OCI-LY1 (cell line): ENCODE results near the gene CXXC5.

Experiments used
- H2AFZ ChIP-seq: fragments of 200-600 bp; sonication (generic), shearing (Covaris generic); 2 replicates; pipeline ENCODE4 v1.6.0; 2014; ENCODE audit warnings: antibody characterized with exemption, mild to moderate bottlenecking, low read length
- H3F3A ChIP-seq: fragments of 200-600 bp; sonication (generic), shearing (Covaris generic); 2 replicates; pipeline ENCODE4 v1.6.0; 2014; ENCODE audit warnings: mild to moderate bottlenecking, antibody characterized with exemption, low read length, moderate library complexity; ENCODE audit not compliant: insufficient read depth
- H3K27ac ChIP-seq: fragments of 200-600 bp; sonication (generic); 2 replicates; pipeline ENCODE4 v1.5.1; 2014; ENCODE audit warnings: low read length, mixed run types, mild to moderate bottlenecking, low read depth; ENCODE audit not compliant: poor library complexity, severe bottlenecking
- H3K27me3 ChIP-seq: fragments of 200-600 bp; sonication (generic); 2 replicates; pipeline ENCODE4 v1.6.0; 2014; ENCODE audit warnings: antibody characterized with exemption, mild to moderate bottlenecking, low read length, moderate library complexity; ENCODE audit not compliant: insufficient read depth
- H3K36me3 ChIP-seq: fragments of 200-600 bp; sonication (generic); 2 replicates; pipeline ENCODE4 v1.6.1; 2014; ENCODE audit warnings: mild to moderate bottlenecking, antibody characterized with exemption, low read length, moderate library complexity, mixed read lengths; ENCODE audit not compliant: insufficient read depth
- H3K4me1 ChIP-seq: fragments of 200-600 bp; sonication (generic); 2 replicates; pipeline ENCODE4 v1.5.1; 2014; ENCODE audit warnings: mild to moderate bottlenecking, low read length, moderate library complexity; ENCODE audit not compliant: insufficient read depth, severe bottlenecking
- H3K4me2 ChIP-seq: fragments of 200-600 bp; sonication (generic), shearing (Covaris generic); 2 replicates; pipeline ENCODE4 v1.6.1; 2014; ENCODE audit warnings: low read length
- H3K4me3 ChIP-seq: fragments of 200-600 bp; sonication (generic); 2 replicates; pipeline ENCODE4 v1.5.1; 2014; ENCODE audit warnings: low read length, low read depth, mild to moderate bottlenecking, mixed read lengths; ENCODE audit not compliant: poor library complexity, severe bottlenecking
- H3K79me2 ChIP-seq: fragments of 200-600 bp; shearing (Covaris generic); 2 replicates; pipeline ENCODE4 v1.6.1; 2016; ENCODE audit warnings: mixed run types, low read length, mixed read lengths; ENCODE audit not compliant: insufficient read depth
- H3K9ac ChIP-seq: fragments of 200-600 bp; sonication (generic), shearing (Covaris generic); 2 replicates; pipeline ENCODE4 v1.6.1; 2014; ENCODE audit warnings: mild to moderate bottlenecking, low read length, mixed read lengths
- H3K9me2 ChIP-seq: fragments of 200-600 bp; sonication (generic), shearing (Covaris generic); 2 replicates; pipeline ENCODE4 v1.6.1; 2014; ENCODE audit warnings: low read depth, mild to moderate bottlenecking, low read length, mixed read lengths
- H3K9me3 ChIP-seq: fragments of 200-600 bp; shearing (Covaris generic); 2 replicates; pipeline ENCODE4 v1.6.1; 2014; ENCODE audit warnings: low read length, mixed read lengths
- H4K20me1 ChIP-seq: fragments of 200-600 bp; sonication (generic), shearing (Covaris generic); 2 replicates; pipeline ENCODE4 v1.6.0; 2016; ENCODE audit warnings: mild to moderate bottlenecking, low read length; ENCODE audit not compliant: insufficient read depth
- CTCF ChIP-seq: fragments of 200-600 bp; sonication (generic), shearing (Covaris generic); IDR thresholded peaks from 2 replicates; pipeline ENCODE4 v1.5.1; 2017; ENCODE audit warnings: mild to moderate bottlenecking, antibody characterized with exemption, low read length, moderate library complexity, mixed read lengths
- EZH2 ChIP-seq: fragments of 200-600 bp; sonication (generic), shearing (Covaris generic); IDR thresholded peaks from 2 replicates; pipeline ENCODE4 v1.8.0; 2017; ENCODE audit warnings: borderline replicate concordance, mixed run types, mild to moderate bottlenecking, antibody characterized with exemption, low read length, moderate library complexity, mixed read lengths

The CXXC5 gene

GRCh38 chr5:139671096-139671841, 23.1 kb downstream of the CXXC5 start:
- Histone ChIP-seq H3K4me1 (peaks cover 87% of the 10 kb centered on the region), H3F3A (no peaks in the 10 kb centered on the region), H3K27ac (peak overlapping the region; percentile 97), H3K79me2 (peaks cover 41% of the 10 kb centered on the region), H3K4me2 (peak overlapping the region; percentile 96), H3K4me3 (peak overlapping the region; percentile 68), H3K9me3 (no peaks in the 10 kb centered on the region), H3K9ac (peak overlapping the region; percentile 95), H3K36me3 (peaks cover 4% of the 10 kb centered on the region; the same call in 1 of the 2 replicates), H4K20me1 (no peaks in the 10 kb centered on the region), H3K9me2 (no peaks in the 10 kb centered on the region), H2AFZ (no peak overlapping the region), H3K27me3 (no peaks in the 10 kb centered on the region)
- TF ChIP-seq CTCF (no peak), EZH2 (no peak)

GRCh38 chr5:139675213-139675612, 27.1 kb downstream of the CXXC5 start:
- Histone ChIP-seq H3K4me1 (peaks cover 48% of the 10 kb centered on the region), H3K9ac (no peak overlapping the region), H3K4me3 (no peak overlapping the region), H3K79me2 (peaks cover 24% of the 10 kb centered on the region), H3K27me3 (no peaks in the 10 kb centered on the region), H3K27ac (peak overlapping the region; percentile 59), H3K9me2 (no peaks in the 10 kb centered on the region), H2AFZ (no peak overlapping the region), H3K9me3 (no peaks in the 10 kb centered on the region), H3F3A (no peaks in the 10 kb centered on the region), H4K20me1 (no peaks in the 10 kb centered on the region), H3K36me3 (peaks cover 11% of the 10 kb centered on the region; the same call in 1 of the 2 replicates), H3K4me2 (no peak overlapping the region)
- TF ChIP-seq CTCF, result no peak
- no peak for TF ChIP-seq EZH2

DNA sequence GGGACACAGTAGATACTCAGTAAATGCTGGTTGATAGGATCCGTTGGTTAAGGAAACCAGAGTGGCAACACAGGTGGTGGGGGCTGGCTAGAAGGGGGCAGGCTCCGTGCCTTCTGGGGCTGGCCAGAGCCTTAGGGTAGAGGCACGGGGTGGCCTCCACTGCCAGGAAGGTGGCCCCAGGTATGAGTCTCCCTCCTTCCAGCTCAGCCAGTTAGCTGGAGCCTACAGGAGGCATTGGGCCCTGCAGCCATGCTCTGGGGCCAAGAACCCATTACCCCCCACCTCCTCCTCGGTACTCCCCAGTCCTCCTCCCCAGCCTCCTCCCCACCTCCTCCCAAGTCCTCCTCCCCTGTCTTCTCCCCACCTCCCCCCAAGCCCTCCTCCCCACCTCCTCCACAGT, 27.7 kb downstream of the CXXC5 start:
- Histone ChIP-seq H3K9me3 (no peaks in the 10 kb centered on the region), H3K4me2 (no peak overlapping the region), H2AFZ (no peak overlapping the region)

More for the DNA sequence above, 27.7 kb downstream of the CXXC5 start:
- TF ChIP-seq CTCF (no peak), EZH2 (no peak)
- no peaks in the 10 kb centered on the region for H4K20me1 ChIP-seq
- peaks cover 17% of the 10 kb centered on the region for H3K36me3 ChIP-seq
- no peaks in the 10 kb centered on the region for H3K9me2 ChIP-seq
- H3K4me3 ChIP-seq, result no peak overlapping the region
- no peaks in the 10 kb centered on the region for H3K27me3 ChIP-seq
- no peak overlapping the region for H3K9ac ChIP-seq
- H3K79me2 ChIP-seq, result peaks cover 24% of the 10 kb centered on the region
- H3K4me1 ChIP-seq, result peaks cover 42% of the 10 kb centered on the region
- H3F3A ChIP-seq, result no peaks in the 10 kb centered on the region
- peak overlapping the region; percentile 59 for H3K27ac ChIP-seq
